Esophagus mucosa (tissue), 1 donor: ENCODE results near the gene KNDC1. TPM values are rescaled to one million over a fixed set of nuclear protein-coding genes. Genes with fewer than 3 reads are reported as not detected.

Source experiments
- ATAC-seq: fragments of 200-7000 bp; cut with Tn5 transposase; one replicate; pipeline ENCODE4 v1.9.1; 2020
- total RNA-seq: library from RNA; stranded (reverse); gene quantifications from one replicate; pipeline ENCODE4 v1.2.4, GENCODE V29; 2023
- donor health status: DM: yes; HTN: yes; CAD: no.

KNDC1 gene
- total RNA-seq, 1 donor from 2014 or later: 3.8 TPM

GRCh38 chr10:133196221-133196915 lies 36.3 kb downstream of the KNDC1 start:
- no peak for ATAC-seq

GRCh38 chr10:133196936-133197758 lies 37.1 kb downstream of the KNDC1 start:
- ATAC-seq: no peak

- no peak for ATAC-seq
These were observed 37.8 kb downstream of the KNDC1 start for GRCh38 chr10:133197786-133198185.

- ATAC-seq: no peak
These were observed 38.2 kb downstream of the KNDC1 start for GRCh38 chr10:133198206-133198605.

DNA sequence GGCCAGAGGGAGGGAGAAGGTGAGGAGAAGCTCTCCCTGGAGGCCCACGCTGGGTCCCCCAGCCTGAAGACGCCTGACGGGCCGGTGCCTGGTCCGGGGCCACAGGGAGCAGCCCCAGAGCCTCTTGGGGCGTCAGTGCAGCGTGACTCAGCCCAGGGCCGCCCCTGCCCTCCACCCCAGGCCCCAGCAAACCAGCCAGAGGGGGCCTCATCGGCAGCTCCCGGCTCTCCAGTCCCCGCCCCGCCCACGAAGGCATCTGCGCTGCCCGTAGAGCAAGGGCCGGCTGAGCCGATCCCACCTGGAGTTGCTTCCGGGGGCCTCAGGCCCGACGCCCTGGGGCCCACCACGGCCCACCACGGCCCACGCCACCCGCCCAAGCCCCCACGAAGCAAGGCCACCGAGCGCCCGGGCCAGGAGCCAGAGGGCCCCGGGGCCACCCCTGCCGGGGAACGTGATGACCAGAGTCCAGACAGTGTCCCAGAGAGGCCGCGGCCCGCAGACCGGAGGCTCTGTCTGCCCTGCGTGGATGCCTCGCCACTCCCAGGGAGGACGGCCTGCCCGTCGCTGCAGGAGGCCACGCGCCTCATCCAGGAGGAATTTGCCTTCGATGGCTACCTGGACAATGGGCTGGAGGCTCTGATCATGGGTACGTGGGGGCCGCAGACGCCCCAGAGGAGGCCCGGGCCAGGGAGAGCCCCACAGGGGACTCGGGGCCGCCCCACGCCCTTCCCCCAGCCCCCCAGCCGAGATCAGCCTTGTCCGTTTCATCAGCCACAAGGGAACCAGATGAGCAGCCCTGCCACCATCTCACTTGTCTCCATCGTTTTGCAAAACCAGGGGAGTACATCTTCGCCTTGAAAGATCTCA lies 38.8 kb downstream of the KNDC1 start:
- ATAC-seq: no peak

- ATAC-seq: no peak
These were observed 39.5 kb downstream of the KNDC1 start for GRCh38 chr10:133199488-133199885.

GRCh38 chr10:133199992-133200611 lies 40.1 kb downstream of the KNDC1 start:
- ATAC-seq: no peak

- ATAC-seq: no peak
These were observed 40.6 kb downstream of the KNDC1 start for GRCh38 chr10:133200621-133201031.

DNA sequence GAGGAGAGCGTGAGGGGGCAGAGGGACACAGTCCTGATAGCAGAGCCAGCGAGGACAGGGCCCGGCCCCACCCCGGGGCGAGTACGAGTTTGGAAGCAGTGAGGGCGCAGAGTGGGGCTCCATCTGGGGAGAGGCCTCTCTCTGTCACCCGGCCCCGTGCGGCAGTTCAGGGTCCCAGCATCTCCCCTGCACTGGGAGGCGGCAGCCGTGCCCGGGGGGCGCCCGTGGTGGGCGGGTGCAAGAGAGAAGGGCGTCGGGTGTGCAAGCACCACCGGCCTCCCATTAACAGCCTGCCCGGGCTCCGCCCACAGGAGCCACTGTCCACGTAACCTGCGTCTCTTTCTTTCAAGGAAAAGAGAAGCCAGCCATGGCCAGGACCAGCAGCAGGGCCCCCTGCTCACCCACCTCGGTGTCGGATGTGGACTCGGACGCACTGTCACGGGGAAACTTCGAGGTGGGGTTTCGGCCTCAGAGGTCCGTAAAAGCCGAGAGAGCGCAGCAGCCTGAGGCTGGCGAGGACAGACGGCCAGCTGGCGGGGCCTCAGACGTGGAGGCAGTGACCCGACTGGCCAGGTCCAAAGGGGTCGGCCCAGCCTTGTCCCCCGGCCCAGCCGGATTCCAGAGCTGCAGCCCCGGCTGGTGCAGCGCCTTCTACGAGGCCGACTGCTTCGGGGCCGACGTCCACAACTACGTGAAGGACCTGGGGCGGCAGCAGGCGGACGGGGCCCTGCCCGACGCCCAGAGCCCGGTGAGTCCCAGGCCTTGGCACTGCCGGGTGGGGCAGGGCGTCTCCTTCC lies 41.3 kb downstream of the KNDC1 start:
- ATAC-seq: peak; percentile 19

DNA sequence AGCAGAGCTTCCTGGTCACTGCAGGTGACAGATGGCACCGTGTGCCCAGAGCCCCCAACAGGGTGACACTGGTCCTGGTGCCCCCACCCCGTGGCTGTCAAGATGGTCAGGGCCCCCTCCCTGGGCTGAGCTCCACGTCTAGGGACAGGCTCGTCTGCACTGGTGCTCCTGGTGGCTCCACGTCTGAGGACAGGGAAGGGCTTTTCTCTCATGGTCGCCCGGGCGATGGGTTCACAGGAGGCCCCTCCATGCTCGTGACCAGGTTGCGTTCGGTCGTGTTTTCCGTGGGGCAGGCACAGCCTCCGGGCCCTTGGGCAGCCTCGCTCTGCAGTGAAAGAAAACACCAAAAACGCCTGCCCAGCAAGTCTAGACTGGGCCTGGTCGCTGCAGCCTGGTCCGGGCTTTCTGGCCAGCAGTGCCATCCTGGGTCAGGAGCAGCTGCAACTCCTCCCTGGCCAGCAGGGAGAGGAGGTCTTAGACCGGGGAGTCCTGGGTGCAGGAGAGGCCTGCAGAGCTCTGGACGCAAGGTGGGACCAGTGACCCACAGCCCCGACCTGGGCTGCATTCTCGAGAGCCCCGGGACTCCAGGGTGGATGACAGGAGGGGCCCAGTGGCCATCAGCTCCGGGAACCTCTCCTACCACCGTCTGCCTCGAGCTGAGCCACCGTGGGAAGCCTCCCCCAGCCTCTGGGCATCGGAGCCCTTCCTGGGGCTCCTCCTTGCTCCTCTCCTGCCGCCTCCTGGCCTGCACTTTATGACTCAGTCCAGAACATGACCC lies 42.1 kb downstream of the KNDC1 start:
- ATAC-seq: no peak

DNA sequence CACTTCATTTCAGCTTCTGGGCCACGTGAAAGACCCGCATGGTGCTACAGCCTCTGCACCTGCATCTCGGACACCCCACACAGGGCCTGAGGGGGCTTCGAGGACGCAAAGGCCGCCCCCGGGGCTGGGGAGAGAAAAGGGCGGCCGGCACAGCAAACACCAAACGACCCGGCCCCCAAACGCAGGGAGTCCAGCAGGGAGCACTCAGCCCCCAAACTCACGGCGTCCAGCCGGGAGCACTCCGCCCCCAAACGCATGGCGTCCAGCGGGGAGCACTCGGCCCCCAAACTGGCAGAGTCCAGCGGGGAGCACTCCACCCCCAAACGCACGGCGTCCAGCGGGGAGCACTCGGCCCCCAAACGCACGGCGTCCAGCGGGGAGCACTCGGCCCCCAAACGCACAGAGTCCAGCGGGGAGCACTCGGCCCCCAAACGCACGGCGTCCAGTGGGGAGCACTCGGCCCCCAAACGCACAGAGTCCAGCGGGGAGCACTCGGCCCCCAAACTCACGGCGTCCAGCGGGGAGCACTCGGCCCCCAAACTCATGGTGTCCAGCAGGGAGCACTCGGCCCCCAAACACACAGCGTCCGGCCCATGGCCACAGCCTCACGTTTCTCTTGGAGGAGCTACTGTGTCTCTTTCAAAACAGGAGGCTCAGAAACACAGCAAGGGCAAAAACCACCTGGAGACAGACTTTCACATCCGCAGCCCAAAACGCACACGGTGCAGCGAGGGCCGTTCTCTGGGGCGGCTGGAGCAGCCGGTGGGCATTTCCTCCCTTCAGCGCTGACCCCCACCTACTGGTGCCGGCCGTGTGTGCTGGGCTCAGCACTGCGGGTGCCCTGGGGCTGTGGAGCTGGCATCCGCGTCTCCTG lies 43.0 kb downstream of the KNDC1 start:
- ATAC-seq: no peak

GRCh38 chr10:133203652-133204195 lies 43.7 kb downstream of the KNDC1 start:
- no peak for ATAC-seq

DNA sequence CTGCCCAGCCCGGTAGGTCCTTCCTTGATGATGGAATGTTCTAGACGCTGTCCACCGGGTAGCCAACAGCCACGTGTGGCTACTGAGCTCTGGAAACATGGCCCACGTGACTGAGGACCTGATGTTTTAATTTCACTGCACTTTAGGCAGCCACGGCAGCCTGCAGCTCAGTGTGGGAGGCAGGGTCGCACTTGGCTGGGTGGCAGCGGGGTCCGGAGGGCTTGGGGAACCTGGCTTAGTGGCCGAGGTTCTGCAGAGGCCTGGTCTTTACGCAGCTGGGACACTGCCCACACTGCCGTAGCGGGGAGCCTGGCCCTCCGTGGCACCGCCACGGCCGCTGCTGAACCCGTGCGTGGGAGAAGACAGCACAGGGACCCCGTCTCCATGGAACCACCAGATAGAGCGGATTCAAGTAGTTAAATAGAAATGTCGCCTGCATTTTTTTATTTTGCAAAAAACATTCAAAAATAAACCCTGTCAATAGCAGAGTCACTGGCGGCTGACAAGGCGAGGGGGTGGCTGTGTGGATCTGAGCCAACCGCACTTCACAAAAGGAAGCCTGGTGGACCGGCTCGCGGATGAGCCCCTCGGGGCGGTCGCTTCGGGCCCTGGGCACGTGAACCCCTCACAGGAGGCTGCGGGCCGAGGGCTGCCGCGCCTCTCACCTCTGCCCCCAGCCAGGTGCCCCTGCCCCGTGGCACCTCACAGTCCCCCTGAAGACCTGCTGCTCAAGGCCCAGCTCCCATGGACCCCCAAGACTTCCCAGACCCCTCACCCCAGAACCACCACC lies 44.4 kb downstream of the KNDC1 start:
- no peak for ATAC-seq

DNA sequence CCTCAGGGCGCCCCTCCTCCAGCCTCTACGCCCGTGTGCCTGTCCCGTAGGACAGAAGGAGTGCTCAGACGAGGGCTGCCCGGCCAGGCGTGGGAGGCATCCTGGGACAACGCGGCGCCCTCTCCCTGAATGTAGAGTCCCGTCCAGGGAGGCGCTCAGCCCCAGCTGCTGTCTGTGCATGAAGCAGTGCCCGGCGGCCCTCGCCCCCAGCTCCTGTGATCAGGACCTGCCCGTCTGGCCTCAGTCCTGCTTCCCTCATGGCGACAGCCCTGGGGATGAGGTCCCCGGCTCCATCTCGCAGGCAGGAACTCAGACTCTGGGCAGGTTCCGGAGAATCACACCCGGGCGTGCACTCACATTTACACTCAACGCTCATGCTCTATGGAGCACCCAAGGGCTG lies 45.1 kb downstream of the KNDC1 start:
- ATAC-seq: no peak

- ATAC-seq: no peak
These were observed 46.5 kb downstream of the KNDC1 start for GRCh38 chr10:133206356-133207040.

DNA sequence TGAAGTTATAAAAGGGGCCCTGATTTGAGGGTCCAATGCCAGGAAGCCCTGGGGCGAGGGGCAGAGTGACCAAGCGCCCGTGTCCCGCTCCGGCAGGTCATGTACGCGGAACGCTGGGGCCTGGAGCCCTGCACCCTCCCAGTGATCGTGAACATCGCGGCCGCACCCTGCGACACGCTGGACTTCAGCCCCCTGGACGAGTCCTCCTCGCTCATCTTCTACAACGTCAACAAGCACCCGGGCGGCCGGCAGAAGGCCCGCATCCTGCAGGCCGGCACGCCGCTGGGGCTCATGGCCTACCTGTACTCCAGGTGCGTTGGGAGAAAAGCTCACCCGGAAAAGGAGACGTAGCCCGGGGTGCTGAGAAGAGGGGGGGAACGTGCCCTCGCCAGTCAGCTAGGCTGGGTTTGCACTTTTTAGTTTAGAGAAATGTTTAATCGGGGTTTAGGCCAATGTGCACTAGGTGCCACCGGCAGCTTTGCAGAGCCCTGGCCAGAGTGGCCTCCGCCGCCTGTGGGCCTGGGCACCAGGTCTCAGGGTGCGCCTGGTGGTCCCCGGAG lies 47.1 kb downstream of the KNDC1 start:
- no peak for ATAC-seq

DNA sequence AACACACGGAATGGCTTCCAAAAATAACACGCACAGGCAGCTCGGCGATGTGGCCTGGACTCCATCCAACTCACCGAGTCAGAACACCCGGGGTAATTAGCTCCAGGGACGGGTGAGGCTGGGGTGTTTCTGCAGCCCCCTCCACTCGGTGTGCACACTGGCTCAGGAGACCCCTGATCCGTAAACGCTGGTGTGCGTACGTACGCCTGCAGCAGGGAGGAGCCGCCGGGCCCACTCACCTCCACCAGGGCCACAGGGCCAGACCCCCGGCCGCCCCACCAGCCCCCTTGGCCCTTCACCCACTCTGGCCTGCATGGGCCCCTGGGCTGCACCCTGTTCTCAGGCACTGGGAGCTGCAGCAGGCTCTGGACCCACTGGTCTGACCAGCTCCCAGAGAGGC lies 47.6 kb downstream of the KNDC1 start:
- ATAC-seq: no peak

DNA sequence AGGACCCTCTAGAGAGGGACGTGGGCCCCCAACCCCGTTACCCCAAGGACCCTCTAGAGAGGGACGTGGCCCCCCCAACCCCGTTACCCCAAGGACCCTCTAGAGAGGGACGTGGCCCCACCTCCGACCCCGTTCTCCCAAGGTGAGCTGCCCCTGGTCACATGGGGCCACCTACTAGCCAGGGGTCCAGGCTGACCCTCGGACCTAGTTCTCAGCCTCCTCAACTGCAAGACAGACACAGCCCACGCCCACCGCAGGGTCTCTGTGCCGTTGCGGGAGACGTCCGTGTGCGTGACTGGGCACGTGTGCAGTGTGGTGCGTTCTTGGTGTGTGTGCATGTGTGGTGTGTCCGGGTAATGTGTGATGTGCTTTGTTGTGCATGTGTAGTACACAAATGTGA lies 48.4 kb downstream of the KNDC1 start:
- ATAC-seq: no peak
